ENCODE measurements around the gene PABPN1.

The PABPN1 gene

DNA sequence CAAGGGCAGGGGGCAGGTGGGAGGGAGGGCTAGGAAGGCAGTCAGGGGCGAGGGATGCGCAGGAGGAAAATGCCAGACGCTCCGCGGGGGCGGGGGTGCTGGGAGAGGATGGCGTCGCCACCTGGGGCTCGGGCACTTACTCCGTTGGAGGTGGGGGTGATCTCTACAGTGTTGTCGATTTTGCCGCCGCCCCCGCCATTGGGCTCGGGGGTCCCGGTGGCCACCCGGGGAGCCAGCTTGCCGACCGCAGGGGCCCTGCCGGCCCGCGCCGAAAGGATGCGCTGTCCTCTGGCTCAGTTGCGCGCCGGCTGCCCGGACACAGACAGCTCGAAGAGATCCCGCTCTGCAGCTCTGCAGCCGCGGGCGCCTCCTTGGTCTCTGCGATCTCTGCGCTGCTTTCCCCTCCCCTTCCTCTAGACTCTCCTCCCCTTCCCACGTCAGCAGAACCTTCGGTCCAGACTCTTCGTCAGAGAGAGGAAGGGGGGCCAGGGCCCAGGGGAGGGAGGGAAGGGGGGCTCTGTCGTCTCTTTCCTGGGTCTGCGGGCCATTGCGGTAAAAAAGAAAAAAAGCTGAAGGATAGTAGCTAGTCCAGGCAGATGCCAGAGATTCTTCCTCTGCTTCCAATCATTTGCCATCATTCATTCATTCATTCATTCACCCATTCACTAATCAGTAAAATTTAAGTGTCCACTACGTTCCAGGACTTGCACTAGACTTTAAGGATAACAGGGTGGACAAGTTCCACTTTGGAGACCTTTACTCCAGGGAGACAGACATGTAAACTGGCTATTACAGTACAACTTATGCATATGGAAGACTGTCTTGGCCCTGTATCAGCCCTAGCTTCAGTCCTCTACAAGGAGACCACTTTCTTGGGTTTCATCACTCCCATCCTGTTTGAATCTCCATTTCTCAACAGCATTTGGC is 31.5 kb downstream of the PABPN1 start, which contains the start of gene SLC22A17:
Gene SLC22A17, minus strand, starts transcription at position 382 of the 927 bp plus-strand sequence.
- Histone ChIP-seq H3K4me3 (peak within 1 kb of the TSS; percentile 91), H3K27ac (peak within 1 kb of the TSS; percentile 50 to 84)
- DNase-seq (ENCODE audit: low spot score) = peak; percentile 88
- no peak for TF ChIP-seq CTCF (IDR thresholded peaks at IDR 0.05)

DNA sequence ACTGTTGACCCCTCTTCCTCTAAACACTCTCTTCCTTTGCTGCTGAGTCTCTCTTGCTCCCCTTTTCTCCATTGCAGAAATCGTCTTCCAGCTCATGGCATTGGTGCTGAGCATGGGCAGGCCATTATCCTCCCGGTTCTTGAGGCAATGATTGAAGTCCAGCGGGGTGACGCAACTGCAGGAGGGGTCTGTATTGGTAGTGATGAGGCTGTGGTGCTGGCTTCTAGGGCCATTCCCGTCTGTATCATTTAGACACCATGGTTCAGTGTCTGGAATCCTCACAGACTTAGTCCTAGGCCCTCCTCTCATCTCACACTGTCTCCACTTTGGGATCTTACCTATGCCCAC is 32.1 kb downstream of the PABPN1 start:
- Histone ChIP-seq H3K27ac (peak overlapping the region in 1 of 2 donors; percentile 84), H3K4me3 (no peak overlapping the region)
- no peak for DNase-seq (ENCODE audit: low spot score)
- TF ChIP-seq CTCF (IDR thresholded peaks at IDR 0.05) = no peak

- Histone ChIP-seq H3K27ac (no peak overlapping the region), H3K4me3 (no peak overlapping the region)
- TF ChIP-seq CTCF (IDR thresholded peaks at IDR 0.05) = no peak
- DNase-seq (ENCODE audit: low spot score) = no peak
These were observed 33.7 kb downstream of the PABPN1 start for GRCh38 chr14:23354990-23355389.

GRCh38 chr14:23355871-23356435 is 34.7 kb downstream of the PABPN1 start:
- H3K4me3 ChIP-seq = no peak overlapping the region
- TF ChIP-seq CTCF (IDR thresholded peaks at IDR 0.05) = no peak
- peak; percentile 11 for DNase-seq (ENCODE audit: low spot score)
- H3K27ac ChIP-seq = no peak overlapping the region

DNA sequence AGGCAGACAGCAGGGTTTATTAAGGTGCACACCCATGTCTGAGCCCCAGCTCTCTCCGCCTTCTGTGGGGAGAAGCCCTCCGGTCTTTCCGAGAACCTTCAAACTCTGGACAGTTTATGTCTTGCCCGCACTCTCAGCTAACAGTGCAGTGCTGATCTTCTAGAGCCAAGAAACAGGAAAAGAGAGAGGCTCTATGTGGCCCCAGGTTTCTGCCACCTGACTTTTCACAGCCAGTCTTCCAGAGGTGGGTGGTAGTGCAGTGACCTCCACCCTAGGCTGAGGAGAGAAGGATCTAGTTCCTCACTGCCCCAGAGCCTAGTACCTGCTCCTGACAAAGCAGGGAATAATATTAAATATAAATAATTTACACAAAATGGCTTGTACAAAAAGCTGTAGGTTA is 35.4 kb downstream of the PABPN1 start:
- Histone ChIP-seq H3K27ac (no peak overlapping the region), H3K4me3 (no peak overlapping the region)
- TF ChIP-seq CTCF (IDR thresholded peaks at IDR 0.05) = no peak
- no peak for DNase-seq (ENCODE audit: low spot score)

- TF ChIP-seq CTCF (IDR thresholded peaks at IDR 0.05) = no peak
- peak; percentile 63 for DNase-seq (ENCODE audit: low spot score)
- no peak overlapping the region for H3K27ac ChIP-seq
- H3K4me3 ChIP-seq = no peak overlapping the region
These were observed 36.0 kb downstream of the PABPN1 start for GRCh38 chr14:23357261-23357660.

DNA sequence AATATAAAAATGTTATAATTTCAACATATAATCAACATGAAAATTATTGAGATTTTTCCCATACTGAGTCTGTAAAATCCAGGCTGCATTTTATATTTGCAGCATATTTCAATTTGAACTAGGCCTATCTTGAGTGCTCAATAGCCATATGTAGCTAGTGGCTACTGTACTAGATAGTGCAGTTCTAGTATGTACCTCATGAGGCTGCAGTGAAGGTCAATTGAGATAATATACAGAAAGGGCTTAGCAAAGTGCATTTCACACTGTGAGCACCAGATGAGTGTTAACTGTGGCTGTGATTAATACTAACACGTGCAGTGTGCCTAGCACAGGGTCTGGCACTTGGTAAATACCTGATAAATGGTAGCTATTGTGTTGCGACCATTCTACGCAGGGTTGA is 36.8 kb downstream of the PABPN1 start:
- DNase-seq (ENCODE audit: low spot score) = peak; percentile 19

More for the DNA sequence above, 36.8 kb downstream of the PABPN1 start:
- Histone ChIP-seq H3K4me3 (no peak overlapping the region), H3K27ac (no peak overlapping the region)
- TF ChIP-seq CTCF (IDR thresholded peaks at IDR 0.05) = no peak
